K562 (cell line): ENCODE results near the gene ELOF1. TPM values are rescaled to one million over a fixed set of nuclear protein-coding genes. Genes with fewer than 3 reads are reported as not detected.

Experiments used
- ARID2 ChIP-seq: fragments of 450-650 bp; IDR thresholded peaks from 2 replicates; pipeline ENCODE4 v1.6.1; 2017; ENCODE audit warnings: antibody characterized with exemption, mild to moderate bottlenecking
- CHD1 ChIP-seq: fragments of 200-600 bp; sonication (generic); IDR thresholded peaks from one replicate; pipeline ENCODE4 v1.6.1; 2012; ENCODE audit warnings: mild to moderate bottlenecking, moderate library complexity, low read length, inconsistent platforms
- GATAD2B ChIP-seq: fragments of 450-650 bp; IDR thresholded peaks from 2 replicates; pipeline ENCODE4 v1.6.1; 2017; ENCODE audit warnings: mild to moderate bottlenecking, borderline replicate concordance
- HDAC8 ChIP-seq: fragments of 450-650 bp; IDR thresholded peaks from 2 replicates; pipeline ENCODE4 v1.6.1; 2016; ENCODE audit warnings: mild to moderate bottlenecking, missing genetic modification characterization, moderate library complexity, missing compliant biosample characterization
- MTA3 ChIP-seq: fragments of 450-650 bp; formaldehyde crosslinking; IDR thresholded peaks from 2 replicates; pipeline ENCODE4 v1.6.1; 2017; ENCODE audit warnings: mild to moderate bottlenecking, borderline replicate concordance
- PRPF4 ChIP-seq: fragments of 200-400 bp; formaldehyde crosslinking; IDR thresholded peaks from one replicate; pipeline ENCODE4 v1.6.1; 2017; ENCODE audit warnings: low read length, low read depth, mild to moderate bottlenecking; ENCODE audit not compliant: insufficient read depth, poor library complexity, severe bottlenecking
- SOX6 ChIP-seq: fragments of 450-650 bp; IDR thresholded peaks from 2 replicates; pipeline ENCODE4 v1.6.1; 2014; ENCODE audit warnings: mild to moderate bottlenecking
- TEAD1 ChIP-seq, 2 experiments: fragments of 450-650 bp in 1 of 2; sonication (generic) in 1 of 2; formaldehyde crosslinking; IDR thresholded peaks; 2 replicates each; pipeline versions ENCODE4 v1.4.0 to v1.8.0; 2020 to 2022; ENCODE audit warnings: mild to moderate bottlenecking in 2 of 2, missing genetic modification reagents in 1 of 2
- ZNF165 ChIP-seq: fragments of 250-450 bp; sonication (Bioruptor Pico); IDR thresholded peaks from 2 replicates; pipeline ENCODE4 v1.4.0; 2020; ENCODE audit warnings: borderline replicate concordance
- ZNF263 ChIP-seq: sonication (generic); formaldehyde crosslinking; IDR thresholded peaks from 2 replicates; pipeline ENCODE4 v1.8.0; 2022; ENCODE audit warnings: mild to moderate bottlenecking, missing genetic modification reagents, borderline replicate concordance
- polyA plus RNA-seq, 8 experiments: library from polyadenylated mRNA; depleted of rRNA in 4 of 8; stranded (reverse) in 5 of 8; unstranded in 3 of 8; fragments of >200 nt; fragmentation: Nextera tagmentation in 2 of 8; fragmentation: Illumina TruSeq in 1 of 8; extraction: Ambion mirVana in 2 of 8; extraction: Trizol in 1 of 8; gene quantifications; 2 replicates each; pipeline versions ENCODE4 v1.2.1 to v1.2.3, GENCODE V29; 2011 to 2014; ENCODE audit warnings: inconsistent platforms in 1 of 8, missing spikeins in 1 of 8
- total RNA-seq, 7 experiments: library from RNA; depleted of rRNA in 6 of 7; stranded (reverse); fragments of >200 nt in 6 of 7; fragmentation: Illumina TruSeq in 2 of 7; extraction: Trizol in 2 of 7; gene quantifications; 2 replicates each; pipeline versions ENCODE4 v1.2.1 to v1.2.3, GENCODE V29; 2011 to 2021; ENCODE audit warnings: low replicate concordance in 1 of 7
- TF ChIP-seq, protein P1 (sequence below): IDR thresholded peaks from 2 replicates; pipeline ENCODE4 v1.6.1; 2016; ENCODE audit warnings: missing genetic modification characterization, missing compliant biosample characterization
- TF ChIP-seq, protein P2 (sequence below): fragments of 450-650 bp; IDR thresholded peaks from 2 replicates; pipeline ENCODE4 v1.7.1; 2018; ENCODE audit warnings: mild to moderate bottlenecking, low read depth; ENCODE audit not compliant: partially characterized antibody
- TF ChIP-seq, protein P3 (sequence below), 2 experiments: fragments of 450-650 bp; IDR thresholded peaks; 2 replicates each; pipeline ENCODE4 v1.6.1; 2018; ENCODE audit warnings: mild to moderate bottlenecking in 2 of 2, low read depth in 1 of 2; ENCODE audit not compliant: partially characterized antibody in 2 of 2
- TF ChIP-seq, protein P4 (sequence below): fragments of 450-650 bp; IDR thresholded peaks from 2 replicates; pipeline ENCODE4 v1.6.1; 2016
- TF ChIP-seq, protein P5 (sequence below): sonication (generic); formaldehyde crosslinking; IDR thresholded peaks from 2 replicates; pipeline ENCODE4 v1.8.0; 2022; ENCODE audit warnings: mild to moderate bottlenecking, low read depth, missing genetic modification reagents

ELOF1 gene
- total and polyA plus RNA-seq, 9 of the 15 experiments (the other 6 are each of a cell fraction or from before 2014, with no cell fraction given) = 16.7 to 147 (median 74.2) TPM

DNA sequence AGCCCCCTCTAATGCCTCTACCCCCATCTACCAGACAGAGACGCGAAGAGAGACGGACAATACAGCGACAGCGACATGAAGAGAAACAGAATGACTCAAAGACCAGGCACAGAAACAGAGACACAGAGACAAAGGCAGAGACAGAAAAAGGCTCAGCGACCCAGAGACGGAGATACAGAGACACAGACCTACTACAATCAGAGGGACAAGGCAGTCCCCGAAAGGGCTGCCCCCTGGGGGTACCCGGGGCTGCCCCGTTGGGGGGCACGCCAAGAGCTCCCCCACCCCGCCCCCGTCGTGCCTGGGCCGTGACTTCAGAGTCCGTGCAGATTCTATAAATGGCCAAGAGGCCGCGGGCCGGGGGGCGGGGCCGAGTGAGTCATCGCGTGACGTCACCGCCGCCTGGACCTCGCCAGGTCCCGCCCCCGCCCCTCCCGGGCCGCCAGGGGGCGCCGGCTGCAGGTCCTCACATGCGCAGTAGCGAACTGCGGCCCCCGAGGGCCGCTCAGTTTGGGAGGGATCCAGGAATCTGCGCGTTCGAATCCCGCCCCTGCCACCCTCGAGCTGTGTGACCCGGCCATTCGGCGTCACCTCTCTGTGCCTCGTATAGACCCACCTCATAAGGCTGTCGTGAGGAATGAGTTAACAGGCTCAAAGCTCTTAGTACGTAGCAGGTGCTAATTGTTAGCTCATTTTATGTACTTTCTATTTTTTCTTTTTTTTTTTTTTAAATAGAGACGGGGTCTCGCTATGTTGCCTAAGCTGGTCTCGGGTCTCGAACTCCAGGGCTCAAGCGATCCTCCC lies 23.0 kb downstream of the ELOF1 start (continued):
- TF ChIP-seq MTA3 = peak; percentile 71; the same call in 1 of the 2 replicates
- 0 out of 2 replicates have a peak, but pooled peaks have one; percentile 16 for TF ChIP-seq ZNF263
- TF ChIP-seq, protein P1, sequence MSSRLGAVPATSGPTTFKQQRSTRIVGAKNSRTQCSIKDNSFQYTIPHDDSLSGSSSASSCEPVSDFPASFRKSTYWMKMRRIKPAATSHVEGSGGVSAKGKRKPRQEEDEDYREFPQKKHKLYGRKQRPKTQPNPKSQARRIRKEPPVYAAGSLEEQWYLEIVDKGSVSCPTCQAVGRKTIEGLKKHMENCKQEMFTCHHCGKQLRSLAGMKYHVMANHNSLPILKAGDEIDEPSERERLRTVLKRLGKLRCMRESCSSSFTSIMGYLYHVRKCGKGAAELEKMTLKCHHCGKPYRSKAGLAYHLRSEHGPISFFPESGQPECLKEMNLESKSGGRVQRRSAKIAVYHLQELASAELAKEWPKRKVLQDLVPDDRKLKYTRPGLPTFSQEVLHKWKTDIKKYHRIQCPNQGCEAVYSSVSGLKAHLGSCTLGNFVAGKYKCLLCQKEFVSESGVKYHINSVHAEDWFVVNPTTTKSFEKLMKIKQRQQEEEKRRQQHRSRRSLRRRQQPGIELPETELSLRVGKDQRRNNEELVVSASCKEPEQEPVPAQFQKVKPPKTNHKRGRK (tag) = no peak
- no peak for TF ChIP-seq ARID2
- TF ChIP-seq GATAD2B = 0 out of 2 replicates have a peak, but pooled peaks have one; percentile 21
- TF ChIP-seq, protein P2, sequence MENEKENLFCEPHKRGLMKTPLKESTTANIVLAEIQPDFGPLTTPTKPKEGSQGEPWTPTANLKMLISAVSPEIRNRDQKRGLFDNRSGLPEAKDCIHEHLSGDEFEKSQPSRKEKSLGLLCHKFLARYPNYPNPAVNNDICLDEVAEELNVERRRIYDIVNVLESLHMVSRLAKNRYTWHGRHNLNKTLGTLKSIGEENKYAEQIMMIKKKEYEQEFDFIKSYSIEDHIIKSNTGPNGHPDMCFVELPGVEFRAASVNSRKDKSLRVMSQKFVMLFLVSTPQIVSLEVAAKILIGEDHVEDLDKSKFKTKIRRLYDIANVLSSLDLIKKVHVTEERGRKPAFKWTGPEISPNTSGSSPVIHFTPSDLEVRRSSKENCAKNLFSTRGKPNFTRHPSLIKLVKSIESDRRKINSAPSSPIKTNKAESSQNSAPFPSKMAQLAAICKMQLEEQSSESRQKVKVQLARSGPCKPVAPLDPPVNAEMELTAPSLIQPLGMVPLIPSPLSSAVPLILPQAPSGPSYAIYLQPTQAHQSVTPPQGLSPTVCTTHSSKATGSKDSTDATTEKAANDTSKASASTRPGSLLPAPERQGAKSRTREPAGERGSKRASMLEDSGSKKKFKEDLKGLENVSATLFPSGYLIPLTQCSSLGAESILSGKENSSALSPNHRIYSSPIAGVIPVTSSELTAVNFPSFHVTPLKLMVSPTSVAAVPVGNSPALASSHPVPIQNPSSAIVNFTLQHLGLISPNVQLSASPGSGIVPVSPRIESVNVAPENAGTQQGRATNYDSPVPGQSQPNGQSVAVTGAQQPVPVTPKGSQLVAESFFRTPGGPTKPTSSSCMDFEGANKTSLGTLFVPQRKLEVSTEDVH = peak; percentile 58
- TF ChIP-seq PRPF4 = no peak
- TF ChIP-seq TEAD1 (CRISPR knock-in tag; IDR thresholded peaks at IDR 0.05) = 0 out of 4 replicates have a peak, but pooled peaks of 1 of the 2 experiments have one; percentile 37
- TF ChIP-seq ZNF165 (CRISPR knock-in tag) = no peak
- TF ChIP-seq, protein P3, sequence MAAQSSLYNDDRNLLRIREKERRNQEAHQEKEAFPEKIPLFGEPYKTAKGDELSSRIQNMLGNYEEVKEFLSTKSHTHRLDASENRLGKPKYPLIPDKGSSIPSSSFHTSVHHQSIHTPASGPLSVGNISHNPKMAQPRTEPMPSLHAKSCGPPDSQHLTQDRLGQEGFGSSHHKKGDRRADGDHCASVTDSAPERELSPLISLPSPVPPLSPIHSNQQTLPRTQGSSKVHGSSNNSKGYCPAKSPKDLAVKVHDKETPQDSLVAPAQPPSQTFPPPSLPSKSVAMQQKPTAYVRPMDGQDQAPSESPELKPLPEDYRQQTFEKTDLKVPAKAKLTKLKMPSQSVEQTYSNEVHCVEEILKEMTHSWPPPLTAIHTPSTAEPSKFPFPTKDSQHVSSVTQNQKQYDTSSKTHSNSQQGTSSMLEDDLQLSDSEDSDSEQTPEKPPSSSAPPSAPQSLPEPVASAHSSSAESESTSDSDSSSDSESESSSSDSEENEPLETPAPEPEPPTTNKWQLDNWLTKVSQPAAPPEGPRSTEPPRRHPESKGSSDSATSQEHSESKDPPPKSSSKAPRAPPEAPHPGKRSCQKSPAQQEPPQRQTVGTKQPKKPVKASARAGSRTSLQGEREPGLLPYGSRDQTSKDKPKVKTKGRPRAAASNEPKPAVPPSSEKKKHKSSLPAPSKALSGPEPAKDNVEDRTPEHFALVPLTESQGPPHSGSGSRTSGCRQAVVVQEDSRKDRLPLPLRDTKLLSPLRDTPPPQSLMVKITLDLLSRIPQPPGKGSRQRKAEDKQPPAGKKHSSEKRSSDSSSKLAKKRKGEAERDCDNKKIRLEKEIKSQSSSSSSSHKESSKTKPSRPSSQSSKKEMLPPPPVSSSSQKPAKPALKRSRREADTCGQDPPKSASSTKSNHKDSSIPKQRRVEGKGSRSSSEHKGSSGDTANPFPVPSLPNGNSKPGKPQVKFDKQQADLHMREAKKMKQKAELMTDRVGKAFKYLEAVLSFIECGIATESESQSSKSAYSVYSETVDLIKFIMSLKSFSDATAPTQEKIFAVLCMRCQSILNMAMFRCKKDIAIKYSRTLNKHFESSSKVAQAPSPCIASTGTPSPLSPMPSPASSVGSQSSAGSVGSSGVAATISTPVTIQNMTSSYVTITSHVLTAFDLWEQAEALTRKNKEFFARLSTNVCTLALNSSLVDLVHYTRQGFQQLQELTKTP (IDR thresholded peaks at IDR 0.05; ENCODE audit: low read depth in 1 of 2, partially characterized antibody in 2 of 2) = peak; percentile 21 to 34
- TF ChIP-seq, protein P4, sequence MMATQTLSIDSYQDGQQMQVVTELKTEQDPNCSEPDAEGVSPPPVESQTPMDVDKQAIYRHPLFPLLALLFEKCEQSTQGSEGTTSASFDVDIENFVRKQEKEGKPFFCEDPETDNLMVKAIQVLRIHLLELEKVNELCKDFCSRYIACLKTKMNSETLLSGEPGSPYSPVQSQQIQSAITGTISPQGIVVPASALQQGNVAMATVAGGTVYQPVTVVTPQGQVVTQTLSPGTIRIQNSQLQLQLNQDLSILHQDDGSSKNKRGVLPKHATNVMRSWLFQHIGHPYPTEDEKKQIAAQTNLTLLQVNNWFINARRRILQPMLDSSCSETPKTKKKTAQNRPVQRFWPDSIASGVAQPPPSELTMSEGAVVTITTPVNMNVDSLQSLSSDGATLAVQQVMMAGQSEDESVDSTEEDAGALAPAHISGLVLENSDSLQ = peak; percentile 46; the same call in 1 of the 2 replicates
- peak; percentile 56 for TF ChIP-seq SOX6
- no peak for TF ChIP-seq HDAC8
- TF ChIP-seq, protein P5, sequence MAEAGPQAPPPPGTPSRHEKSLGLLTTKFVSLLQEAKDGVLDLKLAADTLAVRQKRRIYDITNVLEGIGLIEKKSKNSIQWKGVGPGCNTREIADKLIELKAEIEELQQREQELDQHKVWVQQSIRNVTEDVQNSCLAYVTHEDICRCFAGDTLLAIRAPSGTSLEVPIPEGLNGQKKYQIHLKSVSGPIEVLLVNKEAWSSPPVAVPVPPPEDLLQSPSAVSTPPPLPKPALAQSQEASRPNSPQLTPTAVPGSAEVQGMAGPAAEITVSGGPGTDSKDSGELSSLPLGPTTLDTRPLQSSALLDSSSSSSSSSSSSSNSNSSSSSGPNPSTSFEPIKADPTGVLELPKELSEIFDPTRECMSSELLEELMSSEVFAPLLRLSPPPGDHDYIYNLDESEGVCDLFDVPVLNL (CRISPR knock-in tag) = no peak
- TF ChIP-seq CHD1 = no peak
